NCI-H446 treated with DMSO at 0.1 percent for 48 hours (cell line): Measurements from ENCODE around the gene ZCCHC14.
"Not testable (repeated sequence)": the region's sequence is repeated elsewhere in the genome, so short reads cannot be mapped to it uniquely, and the experiment has no call there.

Experiments
- DNase-seq: peaks from one replicate; lab custom pipeline; 2025; lab: John Stamatoyannopoulos, UW

The ZCCHC14 gene

DNA sequence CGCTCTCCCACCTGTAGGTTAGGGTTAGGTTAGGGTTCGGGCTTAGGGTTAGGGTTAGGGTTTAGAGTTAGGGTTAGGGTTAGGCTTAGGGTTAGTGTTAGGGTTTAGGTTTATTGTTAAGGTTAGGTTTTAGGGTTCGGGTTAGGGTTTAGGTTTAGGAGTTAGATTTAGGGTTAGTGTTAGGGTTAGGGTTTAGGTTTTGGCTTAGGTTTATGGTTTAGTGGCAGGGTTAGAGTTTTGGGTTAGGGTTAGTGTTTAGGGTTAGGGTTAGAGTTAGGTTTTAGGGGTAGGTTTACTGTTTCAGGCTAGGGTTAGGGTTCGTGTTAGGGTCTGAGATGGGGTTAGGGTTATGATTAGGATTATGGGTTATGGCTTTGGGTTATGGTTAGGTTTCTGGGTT, 31.6 kb upstream of the ZCCHC14 start:
- DNase-seq, result no peak

DNA sequence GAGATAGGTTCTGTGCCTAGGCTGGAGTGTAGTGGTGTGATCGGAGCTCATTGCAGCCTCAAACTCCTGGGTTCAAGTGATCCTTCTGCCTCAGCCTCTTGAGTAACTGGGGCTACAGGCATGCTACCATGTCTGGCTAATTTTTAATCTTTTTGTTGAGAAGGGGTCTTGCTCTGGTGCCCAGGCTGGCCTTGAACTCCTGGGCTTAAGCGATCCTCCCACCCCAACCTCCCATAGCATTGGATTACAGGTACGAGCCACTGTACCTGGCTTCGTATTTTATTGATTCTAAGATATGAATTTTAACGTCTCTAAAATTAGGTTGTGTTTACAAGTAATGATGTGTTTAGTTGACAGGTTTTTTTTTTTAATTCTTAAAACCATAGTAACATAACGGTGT, 30.8 kb upstream of the ZCCHC14 start:
- DNase-seq, result not testable (repeated sequence)

DNA sequence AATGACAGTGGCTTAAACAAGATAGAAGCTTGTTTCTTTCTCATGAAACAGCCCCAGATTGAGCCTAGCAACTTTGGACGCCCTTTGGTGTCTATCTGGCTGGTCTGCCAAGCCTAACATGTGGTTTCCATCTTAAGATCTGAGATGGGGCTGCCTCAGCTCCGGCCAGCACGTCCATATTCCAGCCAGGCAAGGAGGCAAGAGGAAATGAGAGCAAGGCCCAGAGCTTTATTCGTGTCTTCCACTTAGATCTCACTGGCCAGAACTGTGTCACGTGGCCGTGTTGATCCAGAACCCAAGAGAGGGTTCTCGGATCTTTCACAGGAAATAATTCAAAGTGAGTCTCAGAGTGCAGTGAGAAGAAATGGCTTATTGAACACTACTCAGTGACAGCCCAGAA, 28.9 kb upstream of the ZCCHC14 start:
- DNase-seq, result not testable (repeated sequence)

DNA sequence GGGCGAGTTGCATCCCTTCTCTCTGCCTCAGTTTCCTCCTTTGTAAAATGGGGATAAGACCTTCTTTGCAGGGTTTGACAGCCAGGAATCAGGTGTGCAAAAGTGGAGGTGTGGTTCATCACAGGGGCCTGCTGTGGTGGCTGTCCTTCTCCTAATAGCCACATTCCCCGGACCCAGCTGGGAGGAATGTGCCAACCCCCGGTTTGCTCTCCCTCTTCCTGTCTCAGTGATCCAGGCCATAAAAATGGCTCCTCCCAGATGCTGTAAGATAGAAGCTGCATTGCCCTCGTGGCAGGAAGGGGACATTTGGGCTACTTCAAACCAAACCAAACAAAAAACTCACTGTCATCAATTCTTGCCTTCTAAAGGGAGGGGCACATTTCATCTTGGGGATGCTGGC, 26.3 kb upstream of the ZCCHC14 start:
- not testable (repeated sequence) for DNase-seq

DNA sequence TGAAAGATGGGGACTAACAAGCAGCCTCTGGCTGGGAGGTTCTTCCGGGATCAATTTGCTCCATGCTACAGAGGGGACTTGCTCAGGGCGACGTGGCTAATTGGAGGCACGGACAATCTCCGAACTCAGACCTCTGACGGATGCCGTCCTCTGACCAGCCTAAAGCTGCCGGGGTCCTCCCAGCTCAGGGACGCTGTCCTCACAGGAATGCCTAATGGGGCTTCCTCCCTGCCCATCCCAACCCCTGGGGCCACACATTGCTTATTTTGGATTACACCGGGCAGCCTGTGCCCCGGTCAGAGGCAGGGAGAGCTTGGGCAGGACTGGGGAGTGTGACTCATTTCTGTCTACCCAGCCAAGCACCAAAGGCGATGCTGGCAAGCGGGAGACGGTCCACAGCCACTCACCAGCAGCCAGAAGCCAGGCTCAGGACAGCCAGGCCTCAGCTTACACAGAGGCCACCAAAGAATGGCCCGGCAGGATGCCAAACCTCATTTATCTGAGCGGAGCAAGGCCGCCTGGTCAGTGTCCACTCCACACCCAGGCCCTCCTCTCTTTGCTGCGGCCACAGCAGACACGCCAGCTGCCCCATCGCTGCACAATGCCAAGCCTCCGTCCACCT, 25.7 kb upstream of the ZCCHC14 start:
- DNase-seq, result not testable (repeated sequence)

DNA sequence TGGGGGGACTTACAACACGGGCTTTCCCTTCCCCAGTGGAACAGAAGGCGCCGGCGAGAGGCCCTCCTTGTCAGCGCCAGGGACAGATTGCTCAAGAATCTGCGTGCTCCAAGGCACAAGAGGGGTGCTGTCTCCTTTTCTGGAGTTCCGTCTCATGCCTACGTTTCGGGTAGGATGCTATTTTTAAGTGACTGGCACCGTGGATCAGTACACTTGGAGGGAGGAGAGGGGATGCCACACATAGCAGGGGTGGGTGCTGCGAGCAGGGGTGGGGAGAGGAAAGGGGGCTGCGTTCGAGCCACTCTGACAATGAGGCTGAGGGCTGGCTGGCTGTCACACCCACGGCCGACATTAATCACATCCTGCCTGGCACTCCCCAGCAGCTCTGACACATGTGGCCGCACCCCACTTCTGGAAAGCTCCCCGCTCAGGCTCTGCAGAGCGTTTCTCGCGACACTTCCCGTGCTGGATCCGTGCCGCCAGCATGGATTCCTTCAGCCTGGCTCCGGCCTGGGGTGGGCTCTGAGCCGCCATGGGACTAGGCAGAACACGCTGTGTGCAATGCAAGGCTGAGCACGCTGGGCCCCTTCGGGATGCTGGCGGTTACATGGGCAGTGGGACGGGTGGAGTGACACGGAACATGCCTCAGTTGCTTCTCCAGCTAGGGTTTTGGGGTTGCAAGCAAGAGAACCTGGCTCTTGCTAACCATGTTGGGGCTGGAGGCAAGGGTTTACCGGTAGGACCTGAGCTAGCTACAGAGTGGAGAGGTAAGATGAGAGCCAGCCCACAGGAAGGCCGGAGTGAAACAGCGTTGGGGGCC, 25.0 kb upstream of the ZCCHC14 start:
- DNase-seq, result not testable (repeated sequence)

DNA sequence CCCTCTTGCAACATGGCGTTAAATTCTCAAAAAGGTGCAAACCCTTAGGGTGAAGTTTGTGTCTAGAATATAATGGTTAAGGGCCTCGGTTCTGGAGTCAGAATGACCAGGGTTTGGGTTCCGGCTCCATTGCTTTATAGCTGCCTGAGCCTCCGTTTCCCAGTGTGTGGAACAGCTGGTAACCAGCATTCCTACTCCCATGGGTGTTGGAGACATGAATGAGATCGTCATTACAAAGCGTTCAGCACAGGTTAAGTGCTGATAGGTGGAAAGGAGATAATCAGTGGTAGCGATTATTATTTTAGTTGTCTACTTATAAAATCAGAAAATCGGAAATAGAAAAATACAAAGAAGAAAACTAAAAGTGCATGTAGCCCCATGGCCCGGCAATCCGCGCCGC, 23.5 kb upstream of the ZCCHC14 start:
- DNase-seq, result no peak

DNA sequence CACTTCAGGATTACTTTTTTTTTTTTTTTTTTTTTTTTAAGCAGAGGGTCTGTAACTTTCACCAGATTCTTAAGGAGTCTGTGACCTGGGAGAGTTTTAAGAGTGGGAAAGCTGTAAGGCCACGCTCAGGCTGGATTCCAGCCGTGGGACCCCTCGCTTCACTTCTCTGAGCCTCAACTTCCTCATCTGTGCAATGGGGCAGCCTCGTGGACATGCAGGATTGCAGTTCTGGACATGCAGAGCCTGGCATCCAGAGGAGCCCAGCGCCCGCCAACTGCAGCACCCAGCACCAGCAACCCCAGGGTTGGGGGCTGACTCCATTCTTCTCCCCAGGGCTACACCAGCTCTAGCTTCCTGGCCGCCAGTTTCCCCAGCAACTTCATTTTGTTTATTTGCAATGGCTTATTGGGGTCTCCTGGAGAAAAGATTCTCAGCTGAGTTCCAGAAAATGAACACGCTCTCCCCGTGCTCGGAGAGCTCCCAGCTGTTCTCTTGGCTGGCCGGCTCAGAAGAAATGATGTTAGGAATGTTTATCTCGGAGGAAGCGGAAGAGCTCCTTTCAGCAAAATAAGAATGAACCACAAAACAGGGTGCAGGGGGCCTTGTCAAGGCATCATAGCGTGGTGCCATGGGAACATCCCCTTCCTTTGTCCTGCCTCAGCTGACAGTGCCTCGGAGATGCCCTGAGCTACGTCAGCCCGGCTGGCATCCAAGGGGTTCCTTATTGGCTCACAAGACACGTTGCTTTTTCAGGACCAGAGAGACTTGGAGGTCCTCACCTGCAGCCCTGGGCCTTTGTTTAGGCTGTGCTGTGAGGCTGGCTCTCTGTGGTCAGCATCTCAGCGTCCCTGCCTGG, 22.9 kb upstream of the ZCCHC14 start:
- no peak for DNase-seq

DNA sequence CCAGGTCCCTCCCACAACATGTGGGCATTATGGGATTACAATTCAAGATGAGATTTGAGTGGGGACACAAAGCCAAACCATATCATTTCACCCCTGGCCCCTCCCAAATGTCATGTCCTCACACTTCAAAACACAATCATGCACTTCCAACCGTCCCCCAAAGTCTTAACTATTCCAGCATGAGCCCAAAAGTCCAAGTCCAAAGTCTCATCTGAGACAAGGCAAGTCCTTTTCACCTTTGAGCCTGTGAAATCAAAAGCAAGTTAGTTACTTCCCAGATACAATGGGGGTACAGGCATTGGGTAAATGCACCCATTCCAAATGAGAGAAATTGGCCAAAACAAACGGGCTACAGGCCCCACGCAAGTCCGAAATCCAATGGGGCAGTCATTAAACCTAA, 17.0 kb upstream of the ZCCHC14 start:
- not testable (repeated sequence) for DNase-seq

DNA sequence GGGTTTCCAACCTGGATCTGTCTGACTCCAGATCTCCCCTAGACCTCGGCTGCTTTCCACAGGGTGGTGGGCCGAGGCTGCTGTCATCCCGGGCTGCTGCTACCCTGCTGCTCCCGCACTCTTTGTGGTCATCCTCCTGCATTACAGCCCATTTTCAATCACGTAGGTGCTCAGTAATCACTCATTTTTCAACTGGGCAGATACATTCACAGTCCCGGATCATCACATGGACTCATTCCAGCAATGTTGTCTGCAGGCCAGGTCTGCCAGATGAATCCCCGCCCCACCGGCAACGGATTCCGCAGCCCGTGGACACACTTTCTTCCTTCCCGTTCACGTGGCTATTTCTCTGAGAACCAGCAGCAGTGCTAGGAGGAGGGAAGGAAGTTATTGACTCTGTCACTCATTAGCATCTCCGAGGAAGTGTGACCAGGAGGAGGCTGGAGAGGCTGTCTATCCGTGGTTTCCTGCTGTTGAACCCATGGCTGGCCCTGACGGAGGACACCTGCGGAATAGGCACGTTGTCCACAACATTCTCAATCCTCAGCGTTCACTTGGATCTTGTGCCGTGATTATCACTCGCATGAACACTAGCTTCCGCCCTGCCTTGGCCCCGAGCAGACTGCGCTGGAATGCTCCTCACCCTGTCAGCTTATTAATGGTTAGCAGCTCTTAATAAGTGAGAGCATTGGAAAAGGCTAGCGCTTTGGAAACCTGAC, 14.7 kb upstream of the ZCCHC14 start:
- no peak for DNase-seq

DNA sequence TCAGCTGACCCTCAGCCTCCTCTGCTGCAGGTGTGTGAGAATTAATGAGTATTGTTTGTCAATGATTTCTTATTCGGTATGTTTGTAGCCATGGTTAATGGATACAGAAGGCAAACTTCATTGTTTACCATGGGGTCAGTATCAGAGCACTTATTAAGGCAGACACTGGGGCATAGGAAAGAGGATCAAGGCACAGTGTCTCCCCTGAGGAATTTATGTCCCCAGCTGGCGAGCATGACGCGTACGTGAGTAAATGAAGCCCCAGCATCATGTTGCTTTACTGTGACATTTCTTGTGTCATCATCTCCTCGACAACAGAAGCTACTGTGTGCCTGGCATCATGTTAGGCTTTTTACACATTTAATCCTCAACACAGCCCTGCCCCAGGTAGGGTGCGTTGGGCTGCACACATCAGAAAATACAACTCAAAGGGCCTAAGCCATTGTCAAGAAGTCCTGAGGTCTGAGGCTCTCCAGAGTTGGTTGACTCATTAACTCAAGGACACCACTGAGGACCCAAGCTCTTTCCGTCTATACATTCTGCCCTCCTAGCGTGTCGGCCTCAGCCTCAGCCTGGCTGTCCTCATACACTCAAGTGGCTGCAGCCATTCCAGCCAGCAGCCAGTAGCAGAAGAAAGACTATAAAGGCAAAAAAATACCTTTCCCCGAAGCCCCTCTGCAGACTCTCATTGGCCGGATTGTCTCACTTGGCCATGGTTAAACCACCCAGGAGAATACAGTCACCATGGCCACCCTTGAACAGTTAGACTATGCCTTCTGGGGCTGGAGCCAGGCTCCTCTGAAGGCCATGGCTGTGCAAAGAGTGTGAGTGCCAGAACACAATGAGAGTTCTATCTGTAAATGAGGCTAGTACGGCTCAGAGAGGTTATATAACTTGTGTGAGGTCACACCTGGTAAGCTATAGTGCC, 13.9 kb upstream of the ZCCHC14 start:
- DNase-seq, result no peak

DNA sequence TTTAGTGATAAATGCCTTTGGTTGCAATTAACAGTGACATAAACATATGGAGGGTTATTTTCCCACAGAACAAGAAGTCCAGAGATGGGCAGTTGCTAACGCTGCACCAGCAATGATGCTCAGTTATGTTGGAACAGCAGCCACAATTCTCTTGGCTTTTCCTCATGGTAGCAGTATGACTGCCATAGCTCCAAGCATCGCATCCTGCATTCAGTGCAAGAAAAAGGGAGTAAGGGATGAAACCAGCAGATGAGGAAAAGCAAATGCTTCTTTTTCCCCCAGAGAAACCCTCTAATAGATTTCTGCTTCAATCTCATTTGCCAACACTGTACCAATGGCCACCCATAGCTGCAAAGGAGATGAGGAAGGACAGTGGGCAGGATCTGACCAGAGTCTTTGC, 13.0 kb upstream of the ZCCHC14 start:
- DNase-seq, result no peak

DNA sequence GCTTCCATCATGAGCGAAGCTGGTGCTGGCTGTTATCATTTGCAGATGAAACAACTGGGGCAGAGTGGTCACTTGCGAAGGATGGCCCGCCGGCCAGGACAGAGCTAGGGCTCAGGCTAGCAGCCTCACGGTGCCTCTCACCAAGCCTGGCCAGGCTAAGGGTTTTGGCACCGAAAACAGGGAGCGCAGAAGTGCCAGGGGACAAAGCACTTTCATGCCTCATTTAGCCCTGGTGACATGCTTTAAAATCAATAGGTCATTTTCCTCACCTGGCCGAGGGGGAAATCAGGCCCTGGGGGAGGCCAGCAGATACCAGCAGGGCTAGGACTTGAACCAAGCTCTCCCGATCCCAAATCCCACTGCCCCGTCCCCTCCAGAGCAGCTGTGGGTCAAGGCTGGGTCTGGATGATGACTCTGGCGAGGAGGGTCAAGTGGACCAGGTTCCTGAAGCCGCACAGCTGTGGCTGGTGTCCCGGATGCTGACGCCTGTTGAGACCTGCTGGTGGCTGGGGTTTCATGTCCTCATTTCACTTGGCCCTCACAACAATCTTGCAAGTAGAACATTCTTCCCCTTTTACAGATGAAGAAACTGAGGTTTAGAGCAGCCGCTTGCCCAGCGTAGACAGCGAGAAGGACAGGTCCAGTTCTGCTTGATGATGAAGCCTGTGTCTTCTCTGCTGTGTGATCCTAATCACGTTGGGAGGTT, 10.6 kb upstream of the ZCCHC14 start:
- DNase-seq, result not testable (repeated sequence)

DNA sequence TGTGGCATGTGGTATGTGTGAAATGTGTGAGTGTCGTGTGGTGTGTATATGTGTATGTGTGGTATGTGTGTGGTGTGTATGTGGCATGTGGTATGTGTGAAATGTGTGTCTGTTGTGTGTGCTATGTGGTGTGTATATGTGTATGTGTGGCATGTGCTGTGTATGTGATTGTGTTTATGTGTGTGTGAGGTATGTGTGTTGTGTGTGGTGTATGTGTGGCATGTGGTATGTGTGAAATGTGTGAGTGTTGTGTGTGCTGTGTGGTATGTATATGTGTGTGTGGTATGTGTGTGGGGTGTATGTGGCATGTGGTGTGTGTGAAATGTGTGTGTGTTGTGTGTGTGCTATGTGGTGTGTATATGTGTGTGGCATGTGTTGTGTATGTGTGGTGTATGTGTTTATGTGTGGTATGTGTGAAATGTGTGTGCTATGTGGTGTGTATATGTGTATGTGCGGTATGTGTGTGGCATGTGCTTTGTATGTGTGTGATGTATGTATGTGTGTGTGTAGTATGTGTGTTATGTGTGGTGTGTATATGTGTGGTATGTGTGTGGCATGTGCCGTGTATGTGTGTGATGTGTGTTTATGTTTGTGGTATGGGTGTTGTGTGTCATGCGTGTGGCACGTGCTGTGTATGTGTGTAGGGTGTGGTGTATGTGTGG, 9.6 kb upstream of the ZCCHC14 start:
- no peak for DNase-seq

DNA sequence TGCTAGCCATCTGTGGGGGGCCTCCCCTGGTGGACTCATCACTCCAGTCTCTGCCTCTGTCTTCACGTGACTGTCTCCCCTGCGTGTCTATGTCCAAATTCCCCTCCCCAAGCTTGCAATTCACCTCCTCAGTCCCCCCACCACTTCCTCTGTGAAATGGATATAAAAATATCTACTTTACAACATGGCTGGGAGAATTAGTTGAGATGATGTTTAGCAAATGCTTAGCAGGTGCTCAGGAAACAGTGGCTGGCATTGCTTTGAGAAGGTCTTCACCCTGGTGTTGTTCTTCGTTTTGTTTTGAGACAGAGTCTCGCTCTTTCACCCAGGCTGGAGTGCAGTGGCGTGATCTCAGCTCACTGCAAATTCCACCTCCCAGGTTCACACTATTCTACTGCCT, 8.3 kb upstream of the ZCCHC14 start:
- DNase-seq, result no peak

DNA sequence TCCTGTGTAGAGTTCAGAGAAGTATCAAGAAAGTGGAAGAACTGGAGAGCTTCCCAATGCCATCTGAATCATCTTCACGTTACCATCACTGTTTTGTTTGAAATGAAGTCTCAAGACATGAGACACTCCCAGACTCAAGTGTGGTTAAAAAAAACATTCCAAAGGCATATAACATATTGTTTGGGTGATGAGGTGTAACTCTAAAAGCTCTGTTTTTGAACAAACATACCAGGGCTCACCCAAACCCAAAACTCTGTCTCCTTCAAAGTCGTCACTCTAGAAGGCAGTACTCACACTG, 6.3 kb upstream of the ZCCHC14 start:
- DNase-seq, result no peak

DNA sequence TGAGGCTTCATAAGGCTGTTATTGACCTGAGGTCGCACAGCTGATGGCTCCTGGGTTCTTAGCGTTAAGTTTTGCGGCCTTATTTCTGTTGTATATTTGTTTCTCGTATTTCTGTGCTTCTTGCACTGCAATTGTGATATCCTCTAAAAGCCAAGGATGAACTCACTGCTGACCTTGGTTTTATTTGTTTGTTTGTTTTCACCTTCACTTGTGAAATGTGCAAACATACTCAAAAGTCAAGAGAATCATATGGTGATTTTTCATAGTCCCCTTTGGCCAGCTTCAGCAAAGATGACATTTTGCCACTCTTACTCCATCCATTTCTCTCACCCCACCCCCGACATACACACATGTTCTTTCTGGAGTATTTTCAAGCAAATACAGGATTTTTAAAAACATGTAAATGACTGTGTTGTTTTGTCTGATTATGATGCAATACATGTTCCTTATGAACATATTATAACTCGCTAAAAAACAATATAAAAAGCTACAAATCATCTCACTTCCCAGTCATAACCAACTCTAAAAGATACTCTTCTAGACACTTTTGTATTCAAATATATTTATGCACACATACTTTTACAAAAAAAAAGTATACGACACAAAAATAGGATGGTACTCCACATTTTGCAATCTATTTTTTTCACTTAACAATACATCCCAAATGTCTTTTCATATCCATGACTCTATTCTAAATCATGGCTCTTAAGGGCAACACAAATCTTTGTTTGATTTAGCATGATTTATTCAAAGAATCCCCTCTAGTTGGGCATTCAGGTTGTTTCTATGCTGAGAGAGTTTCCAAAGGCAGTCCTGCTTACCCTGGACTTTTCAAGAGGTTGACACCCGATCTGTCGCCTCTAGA, 5.7 kb upstream of the ZCCHC14 start:
- DNase-seq, result no peak

DNA sequence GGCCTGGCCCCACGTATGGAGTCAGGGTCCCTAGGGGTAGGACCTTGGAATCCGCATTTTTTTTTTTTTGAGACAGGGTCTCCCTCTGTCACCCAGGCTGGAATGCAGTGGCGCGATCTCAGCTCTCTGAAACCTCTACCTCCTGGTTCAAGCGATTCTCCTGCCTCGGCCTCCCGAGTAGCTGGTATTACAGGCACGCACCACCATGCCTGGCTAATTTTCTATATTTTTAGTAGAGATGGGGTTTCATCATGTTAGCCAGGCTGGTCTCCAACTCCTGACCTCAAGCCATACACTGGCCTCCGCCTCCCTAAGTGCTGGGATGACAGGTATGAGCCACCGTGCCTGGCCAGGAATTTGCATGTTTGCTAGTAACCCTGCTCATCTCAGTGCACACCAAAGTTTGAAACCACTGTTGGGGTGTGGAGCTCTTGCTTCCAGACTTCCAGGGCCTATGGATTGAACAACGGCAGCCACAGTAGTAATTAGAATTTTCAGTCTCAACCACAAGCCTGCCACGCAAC, 5.0 kb upstream of the ZCCHC14 start:
- not testable (repeated sequence) for DNase-seq
